ENCODE measurements around the gene CTBP1.

Gene CTBP1

GRCh38 chr4:1164444-1164843, 84.5 kb downstream of the CTBP1 start:
- Histone ChIP-seq H3K9me3 (ENCODE audit: control insufficient read depth, low read length) (no peaks in the 10 kb centered on the region), H3K9ac (ENCODE audit: low read length) (no peak overlapping the region), H3K36me3 (ENCODE audit: control insufficient read depth, insufficient read depth, low read length, severe bottlenecking) (peaks cover 5% of the 10 kb centered on the region), H3K4me1 (ENCODE audit: control insufficient read depth, insufficient read depth, low read length) (peaks cover 8% of the 10 kb centered on the region), H3K4me3 (ENCODE audit: low read length) (no peak overlapping the region), H3K27me3 (replicated peaks; ENCODE audit: control insufficient read depth, insufficient read depth, low read length) (no peaks in the 10 kb centered on the region)
- DNase-seq (ENCODE audit: low read depth): no peak

GRCh38 chr4:1164040-1164439, 84.9 kb downstream of the CTBP1 start:
- H3K4me3 ChIP-seq (ENCODE audit: low read length): no peak overlapping the region
- no peaks in the 10 kb centered on the region for H3K27me3 ChIP-seq (replicated peaks; ENCODE audit: control insufficient read depth, insufficient read depth, low read length)
- H3K9me3 ChIP-seq (ENCODE audit: control insufficient read depth, low read length): no peaks in the 10 kb centered on the region

More at GRCh38 chr4:1164040-1164439, 84.9 kb downstream of the CTBP1 start:
- Histone ChIP-seq H3K36me3 (ENCODE audit: control insufficient read depth, insufficient read depth, low read length, severe bottlenecking) (peaks cover under 1% of the 10 kb centered on the region), H3K4me1 (ENCODE audit: control insufficient read depth, insufficient read depth, low read length) (peaks cover 8% of the 10 kb centered on the region), H3K9ac (ENCODE audit: low read length) (no peak overlapping the region)
- no peak for DNase-seq (ENCODE audit: low read depth)
